ENCODE data around the gene SRSF11.

SRSF11 gene

GRCh38 chr1:70278710-70279109, 57.5 kb downstream of the SRSF11 start:
- Histone ChIP-seq H3K4me3 (ENCODE audit: insufficient read length, low read depth) (no peak overlapping the region), H3K9me3 (ENCODE audit: insufficient read depth, low read length) (no peaks in the 10 kb centered on the region), H3K36me3 (ENCODE audit: insufficient read depth, insufficient read length, low read length) (peaks cover 57% of the 10 kb centered on the region), H3K27me3 (ENCODE audit: insufficient read depth, insufficient read length) (no peaks in the 10 kb centered on the region), H3K9ac (ENCODE audit: insufficient read length, low read depth) (no peak overlapping the region), H3K4me1 (ENCODE audit: insufficient read depth, insufficient read length) (no peaks in the 10 kb centered on the region)
- TF ChIP-seq SUZ12 (IDR thresholded peaks at IDR 0.05; ENCODE audit: extremely low read depth, insufficient read depth, insufficient read length) (no peak), YY1 (IDR thresholded peaks at IDR 0.05; ENCODE audit: insufficient read depth, insufficient read length) (no peak), ZNF274 (IDR thresholded peaks at IDR 0.05; ENCODE audit: low read depth, low read length) (no peak)
- no peak for DNase-seq (ENCODE audit: low read depth, low spot score)

GRCh38 chr1:70284366-70284765, 63.2 kb downstream of the SRSF11 start:
- TF ChIP-seq SUZ12 (IDR thresholded peaks at IDR 0.05; ENCODE audit: extremely low read depth, insufficient read depth, insufficient read length) (no peak), YY1 (IDR thresholded peaks at IDR 0.05; ENCODE audit: insufficient read depth, insufficient read length) (no peak), ZNF274 (IDR thresholded peaks at IDR 0.05; ENCODE audit: low read depth, low read length) (no peak)

DNA sequence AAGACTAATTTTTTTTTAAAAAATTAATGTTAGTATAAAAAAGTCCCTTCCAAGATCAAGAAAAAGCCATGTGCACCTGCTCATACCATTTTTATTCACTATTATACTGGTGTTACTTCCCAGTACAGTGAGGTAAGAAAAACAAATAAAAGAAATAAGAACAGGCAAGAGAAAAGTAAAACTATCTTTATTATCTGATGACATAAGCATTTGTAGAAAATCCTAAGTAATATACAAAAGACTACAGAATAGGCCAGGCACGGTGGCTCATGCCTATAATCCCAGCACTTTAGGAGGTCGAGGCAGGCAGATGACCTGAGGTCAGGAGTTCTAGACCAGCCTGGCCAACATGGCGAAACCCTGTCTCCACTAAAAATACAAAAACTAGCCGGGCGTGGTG, 65.3 kb downstream of the SRSF11 start:
- Histone ChIP-seq H3K4me1 (ENCODE audit: insufficient read depth, insufficient read length) (no peaks in the 10 kb centered on the region), H3K4me3 (ENCODE audit: insufficient read length, low read depth) (no peak overlapping the region), H3K9me3 (ENCODE audit: insufficient read depth, low read length) (no peaks in the 10 kb centered on the region), H3K9ac (ENCODE audit: insufficient read length, low read depth) (no peak overlapping the region), H3K27me3 (ENCODE audit: insufficient read depth, insufficient read length) (no peaks in the 10 kb centered on the region), H3K36me3 (ENCODE audit: insufficient read depth, insufficient read length, low read length) (peaks cover 43% of the 10 kb centered on the region)
- TF ChIP-seq YY1 (IDR thresholded peaks at IDR 0.05; ENCODE audit: insufficient read depth, insufficient read length) (no peak), ZNF274 (IDR thresholded peaks at IDR 0.05; ENCODE audit: low read depth, low read length) (no peak), SUZ12 (IDR thresholded peaks at IDR 0.05; ENCODE audit: extremely low read depth, insufficient read depth, insufficient read length) (no peak)
- no peak for DNase-seq (ENCODE audit: low read depth, low spot score)

More at GRCh38 chr1:70284366-70284765, 63.2 kb downstream of the SRSF11 start:
- Histone ChIP-seq H3K9me3 (ENCODE audit: insufficient read depth, low read length) (no peaks in the 10 kb centered on the region), H3K9ac (ENCODE audit: insufficient read length, low read depth) (no peak overlapping the region), H3K4me1 (ENCODE audit: insufficient read depth, insufficient read length) (no peaks in the 10 kb centered on the region), H3K27me3 (ENCODE audit: insufficient read depth, insufficient read length) (no peaks in the 10 kb centered on the region), H3K4me3 (ENCODE audit: insufficient read length, low read depth) (no peak overlapping the region), H3K36me3 (ENCODE audit: insufficient read depth, insufficient read length, low read length) (peaks cover 39% of the 10 kb centered on the region)
- no peak for DNase-seq (ENCODE audit: low read depth, low spot score)

DNA sequence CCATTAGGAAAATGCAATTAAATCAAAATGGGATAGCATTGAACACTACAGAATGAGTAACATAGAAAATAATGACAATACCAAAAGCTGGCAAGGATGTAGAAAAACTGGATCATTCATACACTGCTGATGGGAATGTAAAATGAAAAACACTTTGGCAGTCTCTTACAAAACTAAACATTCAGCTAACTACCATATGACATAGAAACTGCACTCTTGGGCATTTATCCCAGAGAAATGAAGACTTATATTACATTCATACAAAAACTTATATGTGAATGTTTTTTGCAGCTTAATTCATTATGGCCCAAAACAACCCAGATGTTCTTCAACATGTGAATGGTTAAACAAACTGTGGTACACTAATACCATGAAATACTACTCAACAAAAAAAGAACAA, 67.0 kb downstream of the SRSF11 start:
- Histone ChIP-seq H3K9me3 (ENCODE audit: insufficient read depth, low read length) (no peaks in the 10 kb centered on the region), H3K4me3 (ENCODE audit: insufficient read length, low read depth) (no peak overlapping the region), H3K4me1 (ENCODE audit: insufficient read depth, insufficient read length) (no peaks in the 10 kb centered on the region), H3K9ac (ENCODE audit: insufficient read length, low read depth) (no peak overlapping the region), H3K36me3 (ENCODE audit: insufficient read depth, insufficient read length, low read length) (peaks cover 52% of the 10 kb centered on the region), H3K27me3 (ENCODE audit: insufficient read depth, insufficient read length) (no peaks in the 10 kb centered on the region)
- no peak for TF ChIP-seq YY1 (IDR thresholded peaks at IDR 0.05; ENCODE audit: insufficient read depth, insufficient read length)
- no peak for DNase-seq (ENCODE audit: low read depth, low spot score)

GRCh38 chr1:70290218-70290617, 69.0 kb downstream of the SRSF11 start:
- Histone ChIP-seq H3K9ac (ENCODE audit: insufficient read length, low read depth) (no peak overlapping the region), H3K27me3 (ENCODE audit: insufficient read depth, insufficient read length) (no peaks in the 10 kb centered on the region), H3K36me3 (ENCODE audit: insufficient read depth, insufficient read length, low read length) (peaks cover 69% of the 10 kb centered on the region), H3K9me3 (ENCODE audit: insufficient read depth, low read length) (no peaks in the 10 kb centered on the region), H3K4me1 (ENCODE audit: insufficient read depth, insufficient read length) (no peaks in the 10 kb centered on the region), H3K4me3 (ENCODE audit: insufficient read length, low read depth) (no peak overlapping the region)
- no peak for DNase-seq (ENCODE audit: low read depth, low spot score)
- TF ChIP-seq ZNF274 (IDR thresholded peaks at IDR 0.05; ENCODE audit: low read depth, low read length) (no peak), SUZ12 (IDR thresholded peaks at IDR 0.05; ENCODE audit: extremely low read depth, insufficient read depth, insufficient read length) (no peak), YY1 (IDR thresholded peaks at IDR 0.05; ENCODE audit: insufficient read depth, insufficient read length) (no peak)

DNA sequence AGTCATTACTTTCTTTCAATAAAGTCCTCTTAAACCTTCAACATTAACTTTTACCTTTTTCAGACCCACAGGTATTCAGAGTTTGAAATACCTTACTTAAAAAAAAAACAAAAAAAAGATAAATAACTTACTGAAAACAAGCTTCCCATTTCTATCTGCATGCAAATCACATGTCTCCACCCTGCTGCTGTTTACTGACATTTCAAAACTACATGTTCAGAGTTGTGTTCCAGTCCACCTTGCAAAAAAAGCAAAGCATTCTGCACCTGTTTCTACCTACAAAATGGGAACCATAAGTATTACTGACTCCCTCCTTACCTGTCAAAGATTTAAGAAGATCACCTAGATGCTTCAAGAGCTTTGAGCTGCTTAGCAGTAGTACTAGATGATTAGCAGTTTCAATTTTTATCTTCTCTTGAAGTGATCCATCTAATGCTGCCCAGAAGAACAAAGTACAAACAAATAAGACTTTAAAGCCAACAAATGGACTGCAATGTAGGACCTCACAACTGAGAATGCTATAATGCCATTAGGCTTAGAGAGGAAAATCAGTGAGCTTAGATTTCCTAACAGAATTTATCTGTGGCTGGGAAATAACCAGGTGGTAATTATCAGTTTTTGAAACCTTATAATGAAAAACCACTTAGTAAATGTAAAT, 72.1 kb downstream of the SRSF11 start:
- Histone ChIP-seq H3K4me1 (ENCODE audit: insufficient read depth, insufficient read length) (no peaks in the 10 kb centered on the region), H3K36me3 (ENCODE audit: insufficient read depth, insufficient read length, low read length) (peaks cover 81% of the 10 kb centered on the region), H3K9ac (ENCODE audit: insufficient read length, low read depth) (no peak overlapping the region), H3K9me3 (ENCODE audit: insufficient read depth, low read length) (no peaks in the 10 kb centered on the region), H3K27me3 (ENCODE audit: insufficient read depth, insufficient read length) (no peaks in the 10 kb centered on the region), H3K4me3 (ENCODE audit: insufficient read length, low read depth) (no peak overlapping the region)
- no peak for TF ChIP-seq SUZ12 (IDR thresholded peaks at IDR 0.05; ENCODE audit: extremely low read depth, insufficient read depth, insufficient read length)
- TF ChIP-seq ZNF274 (IDR thresholded peaks at IDR 0.05; ENCODE audit: low read depth, low read length) = no peak
- no peak for TF ChIP-seq YY1 (IDR thresholded peaks at IDR 0.05; ENCODE audit: insufficient read depth, insufficient read length)
- no peak for DNase-seq (ENCODE audit: low read depth, low spot score)

GRCh38 chr1:70295749-70296148, 74.6 kb downstream of the SRSF11 start:
- Histone ChIP-seq H3K36me3 (ENCODE audit: insufficient read depth, insufficient read length, low read length) (peaks cover 74% of the 10 kb centered on the region), H3K4me1 (ENCODE audit: insufficient read depth, insufficient read length) (no peaks in the 10 kb centered on the region), H3K27me3 (ENCODE audit: insufficient read depth, insufficient read length) (no peaks in the 10 kb centered on the region), H3K4me3 (ENCODE audit: insufficient read length, low read depth) (no peak overlapping the region), H3K9ac (ENCODE audit: insufficient read length, low read depth) (no peak overlapping the region), H3K9me3 (ENCODE audit: insufficient read depth, low read length) (no peaks in the 10 kb centered on the region)
- no peak for TF ChIP-seq SUZ12 (IDR thresholded peaks at IDR 0.05; ENCODE audit: extremely low read depth, insufficient read depth, insufficient read length)
- no peak for DNase-seq (ENCODE audit: low read depth, low spot score)

Measured in NT2/D1 (cell line).